Measurements from ENCODE around the gene VTI1B. TPM values are rescaled to one million over a fixed set of nuclear protein-coding genes. Genes with fewer than 3 reads are reported as not detected.
A peak's percentile ranks its signal among the peaks of the same experiment; 100 is the strongest.
"Not testable (repeated sequence)": the region's sequence is repeated elsewhere in the genome, so short reads cannot be mapped to it uniquely, and the experiment has no call there.

The VTI1B gene
- total RNA-seq, 1 experiment from 2014 or later: 148 TPM

DNA sequence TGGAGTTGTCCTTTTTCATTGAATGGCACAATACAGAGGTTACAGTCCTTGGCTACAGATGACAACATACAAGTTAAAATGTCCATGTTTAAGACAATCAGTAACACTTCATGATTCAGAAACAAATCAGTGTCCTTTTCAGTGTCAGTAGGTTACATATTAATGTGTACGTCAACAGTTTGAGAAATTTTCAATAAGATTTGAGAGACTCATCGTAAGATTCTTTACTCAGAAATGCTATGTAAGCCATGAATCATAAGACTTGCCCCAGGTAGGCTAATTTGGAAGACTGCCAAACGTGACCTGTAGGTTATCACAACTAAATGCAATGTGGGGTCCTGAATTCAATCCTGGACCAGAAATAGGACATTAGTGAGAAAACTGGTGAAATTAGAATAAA lies 30.8 kb upstream of the VTI1B start:
- TF ChIP-seq, protein P1, sequence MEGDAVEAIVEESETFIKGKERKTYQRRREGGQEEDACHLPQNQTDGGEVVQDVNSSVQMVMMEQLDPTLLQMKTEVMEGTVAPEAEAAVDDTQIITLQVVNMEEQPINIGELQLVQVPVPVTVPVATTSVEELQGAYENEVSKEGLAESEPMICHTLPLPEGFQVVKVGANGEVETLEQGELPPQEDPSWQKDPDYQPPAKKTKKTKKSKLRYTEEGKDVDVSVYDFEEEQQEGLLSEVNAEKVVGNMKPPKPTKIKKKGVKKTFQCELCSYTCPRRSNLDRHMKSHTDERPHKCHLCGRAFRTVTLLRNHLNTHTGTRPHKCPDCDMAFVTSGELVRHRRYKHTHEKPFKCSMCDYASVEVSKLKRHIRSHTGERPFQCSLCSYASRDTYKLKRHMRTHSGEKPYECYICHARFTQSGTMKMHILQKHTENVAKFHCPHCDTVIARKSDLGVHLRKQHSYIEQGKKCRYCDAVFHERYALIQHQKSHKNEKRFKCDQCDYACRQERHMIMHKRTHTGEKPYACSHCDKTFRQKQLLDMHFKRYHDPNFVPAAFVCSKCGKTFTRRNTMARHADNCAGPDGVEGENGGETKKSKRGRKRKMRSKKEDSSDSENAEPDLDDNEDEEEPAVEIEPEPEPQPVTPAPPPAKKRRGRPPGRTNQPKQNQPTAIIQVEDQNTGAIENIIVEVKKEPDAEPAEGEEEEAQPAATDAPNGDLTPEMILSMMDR (conservative IDR thresholded peaks at IDR 0.05): no peak
- no peak for TF ChIP-seq EZH2 (IDR thresholded peaks at IDR 0.05; ENCODE audit: low read depth)
- intact Hi-C loops (cut with micrococcal nuclease; ENCODE audit: unreplicated experiment): loop anchor here (2.0 to 10.0 kb wide), 2 partner anchors 178 to 1080 kb away; no protein-coding TSS in a partner anchor
- H3K27ac ChIP-seq: no peak overlapping the region
- H3K36me3 ChIP-seq (ENCODE audit: low read depth): no peaks in the 10 kb centered on the region
- H3K9me2 ChIP-seq (ENCODE audit: insufficient read depth): no peaks in the 10 kb centered on the region
- no peaks in the 10 kb centered on the region for H3K27me3 ChIP-seq (ENCODE audit: insufficient read depth, low read depth)
- H2AFZ ChIP-seq: no peak overlapping the region
- CTCF ChIA-PET: interaction anchor here (0.6 to 2.2 kb wide), 11 partner anchors 38 to 1346 kb away, joined by 3 to 21 read pairs (median 11); partner anchors contain the start of genes ARG2 and PIGH
- H3K4me1 ChIP-seq (replicated peaks; ENCODE audit: insufficient read depth): peaks cover 24% of the 10 kb centered on the region
- H3K9me3 ChIP-seq (ENCODE audit: insufficient read depth, low read depth): peaks cover 12% of the 10 kb centered on the region
- BruUV-seq (replicated peaks): no TSS peak
- peak in 1 of 2 experiments; percentile 42 for DNase-seq
- H3K4me2 ChIP-seq: no peak overlapping the region; the same call in 1 of the 2 replicates
- H3K4me3 ChIP-seq: no peak overlapping the region
- H3K79me2 ChIP-seq (ENCODE audit: low read depth): no peaks in the 10 kb centered on the region
- H4K20me1 ChIP-seq (ENCODE audit: insufficient read depth): no peaks in the 10 kb centered on the region
- POLR2A ChIA-PET (ENCODE audit: unreplicated experiment): no interaction called here
- peaks cover 10% of the 10 kb centered on the region; the same call in 1 of the 2 replicates for H3F3A ChIP-seq (ENCODE audit: insufficient read depth, low read depth)

DNA sequence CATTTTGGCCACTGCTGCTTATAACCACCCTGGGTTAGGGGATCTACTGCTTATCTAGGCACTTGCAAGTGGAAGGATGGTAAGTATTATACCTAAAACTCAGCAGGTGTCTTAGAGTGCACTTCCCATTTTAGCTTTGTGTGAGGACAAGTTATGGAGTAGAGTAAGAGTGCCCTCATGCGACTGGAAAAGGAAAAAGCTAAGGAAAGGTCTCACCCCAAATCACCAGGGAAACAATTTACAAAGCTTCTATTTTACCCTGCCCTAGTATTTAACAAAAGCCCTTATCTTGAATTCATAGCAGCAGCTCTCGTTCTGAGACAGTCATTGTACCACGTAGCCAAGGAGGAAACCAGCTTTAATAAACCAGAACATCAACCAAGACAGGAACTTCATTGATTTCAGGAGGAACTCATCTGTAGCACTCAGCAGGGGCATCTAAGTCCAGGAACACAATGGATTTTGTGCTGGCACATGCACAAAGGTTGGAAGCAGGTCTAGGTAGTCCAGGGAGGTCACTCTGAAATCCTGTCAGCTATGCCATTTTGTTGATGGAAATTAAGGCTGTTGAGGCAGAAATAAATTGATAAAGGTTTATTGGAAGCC lies 30.2 kb upstream of the VTI1B start:
- peak; percentile 51 to 66 for DNase-seq
- Histone ChIP-seq H3K27ac (no peak overlapping the region), H3K4me3 (no peak overlapping the region), H2AFZ (no peak overlapping the region), H3K79me2 (ENCODE audit: low read depth) (no peaks in the 10 kb centered on the region), H3K4me2 (no peak overlapping the region), H3K9me2 (ENCODE audit: insufficient read depth) (no peaks in the 10 kb centered on the region), H3F3A (ENCODE audit: insufficient read depth, low read depth) (peaks cover 12% of the 10 kb centered on the region; the same call in 1 of the 2 replicates), H3K27me3 (ENCODE audit: insufficient read depth, low read depth) (no peaks in the 10 kb centered on the region), H3K9me3 (ENCODE audit: insufficient read depth, low read depth) (peaks cover 10% of the 10 kb centered on the region), H3K36me3 (ENCODE audit: low read depth) (no peaks in the 10 kb centered on the region), H3K4me1 (replicated peaks; ENCODE audit: insufficient read depth) (peaks cover 24% of the 10 kb centered on the region), H4K20me1 (ENCODE audit: insufficient read depth) (no peaks in the 10 kb centered on the region)
- POLR2A ChIA-PET (ENCODE audit: unreplicated experiment): interaction anchor here (0.5 to 0.8 kb wide), 6 partner anchors 9 to 345 kb away, joined by 3 to 14 read pairs (median 4); partner anchors contain the start of genes ATP6V1D and RDH11
- TF ChIP-seq, protein P1 (conservative IDR thresholded peaks at IDR 0.05): peak; percentile 82
- TF ChIP-seq EZH2 (IDR thresholded peaks at IDR 0.05; ENCODE audit: low read depth): no peak
- CTCF ChIA-PET: interaction anchor here (0.5 to 2.2 kb wide), 23 partner anchors 9 to 1345 kb away, joined by 3 to 21 read pairs (median 5); partner anchors contain the start of genes ARG2, PIGH and RDH11
- no TSS peak for BruUV-seq (replicated peaks)
- intact Hi-C loops (cut with micrococcal nuclease; ENCODE audit: unreplicated experiment): loop anchor here (1.0 to 10.0 kb wide), 6 partner anchors 37 to 1302 kb away; no protein-coding TSS in a partner anchor

DNA sequence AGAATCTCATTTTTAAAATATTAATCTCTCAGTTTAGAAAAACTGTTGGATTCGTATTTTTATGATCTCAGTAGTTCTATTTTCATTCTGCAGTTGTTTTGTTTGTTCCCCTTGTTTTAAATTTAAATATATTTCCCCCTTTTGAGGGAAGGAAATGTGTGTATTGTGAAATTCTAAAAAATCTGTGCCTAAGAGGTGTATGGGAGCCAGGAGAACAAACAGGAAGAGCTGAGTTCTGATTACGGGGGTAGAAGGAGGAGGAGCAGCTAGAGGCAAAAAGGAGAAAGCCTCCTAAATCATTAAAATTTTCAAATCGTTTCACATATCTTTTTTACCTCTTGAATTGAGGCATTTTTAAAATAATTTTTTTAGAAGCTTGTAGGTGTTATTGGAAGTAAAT lies 29.6 kb upstream of the VTI1B start:
- Histone ChIP-seq H4K20me1 (ENCODE audit: insufficient read depth) (no peaks in the 10 kb centered on the region), H3K4me1 (replicated peaks; ENCODE audit: insufficient read depth) (peaks cover 24% of the 10 kb centered on the region), H3K9me2 (ENCODE audit: insufficient read depth) (no peaks in the 10 kb centered on the region), H3K27ac (no peak overlapping the region), H3K9me3 (ENCODE audit: insufficient read depth, low read depth) (peaks cover 5% of the 10 kb centered on the region), H3K27me3 (ENCODE audit: insufficient read depth, low read depth) (no peaks in the 10 kb centered on the region), H3K36me3 (ENCODE audit: low read depth) (no peaks in the 10 kb centered on the region), H3F3A (ENCODE audit: insufficient read depth, low read depth) (peaks cover 12% of the 10 kb centered on the region; the same call in 1 of the 2 replicates), H3K4me2 (no peak overlapping the region), H2AFZ (no peak overlapping the region), H3K79me2 (ENCODE audit: low read depth) (no peaks in the 10 kb centered on the region), H3K4me3 (no peak overlapping the region)
- no TSS peak for BruUV-seq (replicated peaks)
- no peak for TF ChIP-seq EZH2 (IDR thresholded peaks at IDR 0.05; ENCODE audit: low read depth)
- TF ChIP-seq, protein P1 (conservative IDR thresholded peaks at IDR 0.05): no peak
- no peak for DNase-seq
- ChIA-PET CTCF (interaction anchor here (0.5 to 2.2 kb wide), 19 partner anchors 8 to 1344 kb away, joined by 3 to 21 read pairs (median 5); partner anchors contain the start of genes ARG2, PIGH and RDH11), POLR2A (ENCODE audit: unreplicated experiment) (interaction anchor here (0.6 to 0.8 kb wide), 5 partner anchors 8 to 344 kb away, joined by 3 to 6 read pairs (median 4); partner anchors contain the start of genes ATP6V1D and RDH11)
- intact Hi-C loops (cut with micrococcal nuclease; ENCODE audit: unreplicated experiment): loop anchor here (1.0 to 10.0 kb wide), 6 partner anchors 37 to 1302 kb away; no protein-coding TSS in a partner anchor

DNA sequence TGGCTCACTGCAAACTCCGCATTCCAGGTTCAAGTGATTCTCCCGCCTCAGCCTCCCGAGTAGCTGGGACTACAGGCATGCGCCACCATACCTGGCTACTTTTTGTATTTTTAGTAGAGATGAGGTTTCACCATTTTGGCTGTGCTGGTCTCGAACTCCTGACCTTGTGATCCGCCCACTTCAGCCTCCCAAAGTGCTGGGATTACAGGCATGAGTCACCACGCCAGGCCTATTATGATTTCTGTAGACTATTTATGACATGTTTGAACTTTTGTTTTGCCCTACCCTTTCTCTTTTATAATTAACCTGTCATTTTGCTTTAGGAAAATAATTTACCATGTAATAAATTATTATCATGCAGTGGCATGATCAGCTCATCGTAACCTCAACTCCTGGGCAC lies 27.1 kb upstream of the VTI1B start, which contains the start of gene RDH12:
Gene RDH12, plus strand, starts transcription at position 395 of the 400 bp plus-strand sequence. CDS start 20,757 bp downstream, outside the sequence.
- H4K20me1 ChIP-seq (ENCODE audit: insufficient read depth); H3K79me2 ChIP-seq (ENCODE audit: low read depth); H3K9me2 ChIP-seq (ENCODE audit: insufficient read depth); H3K9me3 ChIP-seq (ENCODE audit: insufficient read depth, low read depth); H3K36me3 ChIP-seq (ENCODE audit: low read depth); DNase-seq; H3K27me3 ChIP-seq (ENCODE audit: insufficient read depth, low read depth); BruUV-seq (replicated peaks); POLR2A ChIA-PET (ENCODE audit: unreplicated experiment): not testable (repeated sequence)
- Histone ChIP-seq H3F3A (ENCODE audit: insufficient read depth, low read depth) (peaks cover 12% of the 10 kb centered on the region; the same call in 1 of the 2 replicates), H2AFZ (peak within 1 kb of the TSS; percentile 79), H3K4me2 (peak within 1 kb of the TSS; percentile 68), H3K4me3 (peak within 1 kb of the TSS; percentile 23; the same call in 1 of the 2 replicates), H3K4me1 (replicated peaks; ENCODE audit: insufficient read depth) (peaks cover 24% of the 10 kb centered on the region), H3K27ac (peak within 1 kb of the TSS; percentile 72)
- intact Hi-C loops (cut with micrococcal nuclease; ENCODE audit: unreplicated experiment): loop anchor here (5.0 to 10.0 kb wide), 3 partner anchors 34 to 1299 kb away; no protein-coding TSS in a partner anchor
- CTCF ChIA-PET: interaction anchor here (1.1 kb wide), 1 partner anchor 83 kb away, joined by 6 read pairs; no protein-coding TSS in a partner anchor
